GM18868 (cell line): Measurements from ENCODE around the gene VPS35.
"Not testable (repeated sequence)": the region's sequence is repeated elsewhere in the genome, so short reads cannot be mapped to it uniquely, and the experiment has no call there.

Source experiments
- ATAC-seq: cut with Tn5 transposase; IDR thresholded peaks from one replicate; pipeline ENCODE4 v1.9.1; 2021; ENCODE audit warnings: mild to moderate bottlenecking, moderate library complexity; ENCODE audit not compliant: unreplicated experiment

The VPS35 gene

GRCh38 chr16:46673320-46674013, 15.5 kb downstream of the VPS35 start:
- peak; percentile 91 for ATAC-seq

GRCh38 chr16:46662123-46662522, 26.9 kb downstream of the VPS35 start:
- no peak for ATAC-seq

GRCh38 chr16:46658925-46659324, 30.1 kb downstream of the VPS35 start:
- ATAC-seq: peak; percentile 87

- no peak for ATAC-seq
Observed at GRCh38 chr16:46651305-46651704, 37.7 kb downstream of the VPS35 start.

- no peak for ATAC-seq
Observed at GRCh38 chr16:46650254-46650623, 38.7 kb downstream of the VPS35 start.

GRCh38 chr16:46649588-46650253, 39.3 kb downstream of the VPS35 start:
- ATAC-seq: no peak

- ATAC-seq: no peak
Observed at GRCh38 chr16:46648656-46649055, 40.3 kb downstream of the VPS35 start.

- ATAC-seq: no peak
Observed at GRCh38 chr16:46638947-46639925, 49.7 kb downstream of the VPS35 start.

- ATAC-seq: no peak
Observed at GRCh38 chr16:46632778-46633733, 55.9 kb downstream of the VPS35 start.

GRCh38 chr16:46629331-46630219, 59.4 kb downstream of the VPS35 start:
- ATAC-seq: no peak

- no peak for ATAC-seq
Observed at GRCh38 chr16:46627746-46628145, 61.2 kb downstream of the VPS35 start.

GRCh38 chr16:46626681-46627080, 62.3 kb downstream of the VPS35 start:
- not testable (repeated sequence) for ATAC-seq

- ATAC-seq: not testable (repeated sequence)
Observed at GRCh38 chr16:46624862-46625261, 64.1 kb downstream of the VPS35 start.

GRCh38 chr16:46623707-46624106, 65.3 kb downstream of the VPS35 start:
- not testable (repeated sequence) for ATAC-seq

GRCh38 chr16:46623246-46623645, 65.7 kb downstream of the VPS35 start:
- peak; percentile 22 for ATAC-seq

- no peak for ATAC-seq
Observed at GRCh38 chr16:46621934-46622676, 66.9 kb downstream of the VPS35 start.

- peak; percentile 90 for ATAC-seq
Observed at GRCh38 chr16:46621006-46621933, 67.7 kb downstream of the VPS35 start, which contains the start of gene SHCBP1. Gene SHCBP1, minus strand, starts transcription at chr16:46621379. Its CDS starts 20 bp downstream, at chr16:46621359.
